HFF-Myc (cell line): ENCODE results near the gene SNAP91.
A peak's percentile ranks its signal among the peaks of the same experiment; 100 is the strongest.
"Not testable (repeated sequence)": the region's sequence is repeated elsewhere in the genome, so short reads cannot be mapped to it uniquely, and the experiment has no call there.

Source experiments
- DNase-seq: peaks from one replicate; pipeline ENCODE4 v3.0.0-alpha.2; 2011; ENCODE audit warnings: low read depth; ENCODE audit errors: extremely low read depth
- H3K4me3 ChIP-seq: replicated peaks from 2 replicates; pipeline ENCODE4 v1.5.1; 2011; ENCODE audit warnings: low read depth, mild to moderate bottlenecking, control low read depth, low read length
- CTCF ChIP-seq: IDR thresholded peaks from 2 replicates; pipeline ENCODE4 v1.5.1; 2012; ENCODE audit warnings: mild to moderate bottlenecking, low read depth, low read length, control low read depth; ENCODE audit errors: missing control alignments

Gene SNAP91

GRCh38 chr6:83636800-83637199 lies 72.1 kb downstream of the SNAP91 start:
- H3K4me3 ChIP-seq = no peak overlapping the region
- no peak for DNase-seq
- no peak for TF ChIP-seq CTCF

- TF ChIP-seq CTCF = no peak
- no peak overlapping the region for H3K4me3 ChIP-seq
- DNase-seq = no peak
Measured at GRCh38 chr6:83633609-83634008, 75.3 kb downstream of the SNAP91 start.

GRCh38 chr6:83633149-83633548 lies 75.8 kb downstream of the SNAP91 start:
- H3K4me3 ChIP-seq = no peak overlapping the region
- TF ChIP-seq CTCF = no peak
- no peak for DNase-seq

GRCh38 chr6:83629908-83630307 lies 79.0 kb downstream of the SNAP91 start:
- not testable (repeated sequence) for H3K4me3 ChIP-seq, DNase-seq

GRCh38 chr6:83615025-83615999 lies 93.6 kb downstream of the SNAP91 start:
- H3K4me3 ChIP-seq = no peak overlapping the region
- TF ChIP-seq CTCF = peak; percentile 65
- peak; percentile 1 for DNase-seq

- no peak for DNase-seq
- no peak overlapping the region for H3K4me3 ChIP-seq
- TF ChIP-seq CTCF = no peak
Measured at GRCh38 chr6:83613378-83613777, 95.5 kb downstream of the SNAP91 start.

GRCh38 chr6:83609248-83609647 lies 99.7 kb downstream of the SNAP91 start:
- TF ChIP-seq CTCF = no peak
- no peak for DNase-seq
- no peak overlapping the region for H3K4me3 ChIP-seq
